OCI-LY7 (cell line): ENCODE measurements around the gene VASH1.

Source experiments
- EZH2phosphoT487 ChIP-seq: fragments of 200-600 bp; sonication (generic); IDR thresholded peaks from 2 replicates; pipeline ENCODE4 v1.6.1; 2018; ENCODE audit warnings: low read depth, borderline replicate concordance, mild to moderate bottlenecking, mixed run types, antibody characterized with exemption, low read length, moderate library complexity, mixed read lengths
- TF ChIP-seq, protein P1 (sequence below): fragments of 200-600 bp; sonication (generic); conservative IDR thresholded peaks from 2 replicates; pipeline ENCODE4 v1.5.1; 2014; ENCODE audit warnings: mild to moderate bottlenecking, antibody characterized with exemption, low read length, moderate library complexity, mixed read lengths

DNA sequence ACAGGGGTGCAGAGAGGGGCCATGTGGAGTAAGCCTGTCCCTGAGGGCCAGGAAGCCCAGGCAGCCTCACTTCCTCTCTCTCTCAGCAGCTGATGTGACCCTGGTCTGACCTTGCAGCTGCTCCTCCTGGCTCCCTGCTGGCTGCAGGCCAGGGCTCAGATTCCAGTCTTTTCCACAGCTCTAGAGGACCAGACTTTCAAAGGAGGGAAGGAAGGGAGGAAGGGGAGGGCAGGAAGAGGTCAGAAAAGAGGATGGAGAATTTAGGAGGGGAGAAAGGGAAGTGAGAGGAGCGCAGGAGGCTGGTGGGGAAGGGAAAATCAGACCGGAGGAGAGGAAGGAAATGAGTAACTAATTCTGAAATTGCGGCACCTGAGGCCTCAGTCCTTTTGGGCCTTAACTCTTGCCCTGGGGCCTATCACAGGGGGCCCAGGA, 40.9 kb upstream of the VASH1 start:
- TF ChIP-seq, protein P1, sequence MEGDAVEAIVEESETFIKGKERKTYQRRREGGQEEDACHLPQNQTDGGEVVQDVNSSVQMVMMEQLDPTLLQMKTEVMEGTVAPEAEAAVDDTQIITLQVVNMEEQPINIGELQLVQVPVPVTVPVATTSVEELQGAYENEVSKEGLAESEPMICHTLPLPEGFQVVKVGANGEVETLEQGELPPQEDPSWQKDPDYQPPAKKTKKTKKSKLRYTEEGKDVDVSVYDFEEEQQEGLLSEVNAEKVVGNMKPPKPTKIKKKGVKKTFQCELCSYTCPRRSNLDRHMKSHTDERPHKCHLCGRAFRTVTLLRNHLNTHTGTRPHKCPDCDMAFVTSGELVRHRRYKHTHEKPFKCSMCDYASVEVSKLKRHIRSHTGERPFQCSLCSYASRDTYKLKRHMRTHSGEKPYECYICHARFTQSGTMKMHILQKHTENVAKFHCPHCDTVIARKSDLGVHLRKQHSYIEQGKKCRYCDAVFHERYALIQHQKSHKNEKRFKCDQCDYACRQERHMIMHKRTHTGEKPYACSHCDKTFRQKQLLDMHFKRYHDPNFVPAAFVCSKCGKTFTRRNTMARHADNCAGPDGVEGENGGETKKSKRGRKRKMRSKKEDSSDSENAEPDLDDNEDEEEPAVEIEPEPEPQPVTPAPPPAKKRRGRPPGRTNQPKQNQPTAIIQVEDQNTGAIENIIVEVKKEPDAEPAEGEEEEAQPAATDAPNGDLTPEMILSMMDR, result no peak
- TF ChIP-seq EZH2phosphoT487, result no peak
